ENCODE data around the gene ZNF653. TPM values are rescaled to one million over a fixed set of nuclear protein-coding genes. Genes with fewer than 3 reads are reported as not detected.
"Not testable (repeated sequence)": the region's sequence is repeated elsewhere in the genome, so short reads cannot be mapped to it uniquely, and the experiment has no call there.

ZNF653 gene
- total RNA-seq, 1 donor: 2.9 TPM

DNA sequence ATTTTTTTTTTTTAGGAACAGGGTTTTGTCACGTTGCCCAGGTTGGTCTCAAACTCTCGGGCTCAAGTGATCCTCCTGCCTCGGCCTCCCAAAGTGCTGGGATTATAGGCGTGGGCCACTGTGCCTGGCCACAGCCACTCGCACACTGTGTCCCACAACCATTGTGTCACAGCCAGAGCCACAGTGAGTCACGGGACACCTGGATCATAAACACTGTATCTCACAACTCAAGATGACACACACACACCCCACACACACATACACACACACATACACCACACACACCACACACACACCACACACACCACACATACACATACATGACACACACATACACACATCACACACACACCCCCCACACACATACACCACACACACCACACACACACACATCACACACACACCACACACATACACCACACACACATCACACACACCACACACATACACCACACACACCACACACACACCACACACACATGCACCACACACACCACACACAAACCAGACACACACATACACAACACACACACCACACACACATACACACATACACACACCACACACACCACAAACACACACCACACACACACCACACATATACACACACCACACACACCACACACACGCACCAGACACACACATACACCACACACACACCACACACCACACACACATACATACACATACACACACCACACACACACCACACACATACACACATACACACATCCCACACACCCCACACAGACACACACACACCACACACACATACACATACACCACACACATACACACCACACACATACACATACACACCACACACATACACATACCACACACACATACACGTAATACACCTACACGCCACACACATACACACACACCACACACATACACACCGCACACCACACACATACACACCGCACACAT is 41.0 kb downstream of the ZNF653 start:
- H3K79me2 ChIP-seq (ENCODE audit: insufficient read depth, low read length): no peaks in the 10 kb centered on the region
- TF ChIP-seq, protein P1, sequence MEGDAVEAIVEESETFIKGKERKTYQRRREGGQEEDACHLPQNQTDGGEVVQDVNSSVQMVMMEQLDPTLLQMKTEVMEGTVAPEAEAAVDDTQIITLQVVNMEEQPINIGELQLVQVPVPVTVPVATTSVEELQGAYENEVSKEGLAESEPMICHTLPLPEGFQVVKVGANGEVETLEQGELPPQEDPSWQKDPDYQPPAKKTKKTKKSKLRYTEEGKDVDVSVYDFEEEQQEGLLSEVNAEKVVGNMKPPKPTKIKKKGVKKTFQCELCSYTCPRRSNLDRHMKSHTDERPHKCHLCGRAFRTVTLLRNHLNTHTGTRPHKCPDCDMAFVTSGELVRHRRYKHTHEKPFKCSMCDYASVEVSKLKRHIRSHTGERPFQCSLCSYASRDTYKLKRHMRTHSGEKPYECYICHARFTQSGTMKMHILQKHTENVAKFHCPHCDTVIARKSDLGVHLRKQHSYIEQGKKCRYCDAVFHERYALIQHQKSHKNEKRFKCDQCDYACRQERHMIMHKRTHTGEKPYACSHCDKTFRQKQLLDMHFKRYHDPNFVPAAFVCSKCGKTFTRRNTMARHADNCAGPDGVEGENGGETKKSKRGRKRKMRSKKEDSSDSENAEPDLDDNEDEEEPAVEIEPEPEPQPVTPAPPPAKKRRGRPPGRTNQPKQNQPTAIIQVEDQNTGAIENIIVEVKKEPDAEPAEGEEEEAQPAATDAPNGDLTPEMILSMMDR (IDR thresholded peaks at IDR 0.05; ENCODE audit: extremely low read depth, low read depth, low read length): no peak
- DNase-seq (ENCODE audit: insufficient read length, low spot score, missing footprints): no peak
- no peaks in the 10 kb centered on the region for H4K20me1 ChIP-seq (ENCODE audit: insufficient read depth, low read length)
- no peaks in the 10 kb centered on the region for H3K27me3 ChIP-seq (ENCODE audit: insufficient read depth, low read length)
- no peaks in the 10 kb centered on the region for H3K4me1 ChIP-seq (ENCODE audit: insufficient read depth, low read length)
- no peaks in the 10 kb centered on the region for H3K36me3 ChIP-seq (ENCODE audit: insufficient read depth, low read length)
- H3K4me2 ChIP-seq (ENCODE audit: insufficient read depth, low read length): no peak overlapping the region
- no peak overlapping the region for H2AFZ ChIP-seq (ENCODE audit: low read length)
- H3K4me3 ChIP-seq (ENCODE audit: insufficient read depth, low read length): no peak overlapping the region
- H3K27ac ChIP-seq (ENCODE audit: low read depth, low read length): no peak overlapping the region
- no peaks in the 10 kb centered on the region for H3K9me3 ChIP-seq (ENCODE audit: low read depth, low read length)

DNA sequence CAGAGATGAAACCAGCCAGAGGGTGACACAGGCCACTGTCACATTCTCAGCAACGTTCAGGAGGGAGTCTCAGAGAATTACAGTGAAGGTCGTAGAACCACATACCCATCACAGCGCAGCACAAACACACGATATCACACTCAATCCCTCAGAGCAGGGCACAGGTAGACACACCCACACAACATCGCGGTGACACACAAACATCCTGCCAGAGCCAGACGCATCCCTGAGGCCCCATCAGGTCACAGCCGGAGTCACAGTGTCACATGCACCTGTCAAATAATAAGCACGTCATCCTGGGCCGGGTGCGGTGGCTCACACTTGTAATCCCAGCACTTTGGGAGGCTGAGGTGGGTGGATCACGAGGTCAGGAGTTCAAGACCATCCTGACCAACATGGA is 42.2 kb downstream of the ZNF653 start:
- no peaks in the 10 kb centered on the region for H4K20me1 ChIP-seq (ENCODE audit: insufficient read depth, low read length)
- no peaks in the 10 kb centered on the region for H3K27me3 ChIP-seq (ENCODE audit: insufficient read depth, low read length)
- H3K36me3 ChIP-seq (ENCODE audit: insufficient read depth, low read length): no peaks in the 10 kb centered on the region
- no peak overlapping the region for H3K4me2 ChIP-seq (ENCODE audit: insufficient read depth, low read length)
- H3K4me1 ChIP-seq (ENCODE audit: insufficient read depth, low read length): no peaks in the 10 kb centered on the region
- no peaks in the 10 kb centered on the region for H3K79me2 ChIP-seq (ENCODE audit: insufficient read depth, low read length)
- peak; percentile 34 for DNase-seq (ENCODE audit: insufficient read length, low spot score, missing footprints)
- no peak overlapping the region for H3K4me3 ChIP-seq (ENCODE audit: insufficient read depth, low read length)
- no peak overlapping the region for H2AFZ ChIP-seq (ENCODE audit: low read length)
- no peaks in the 10 kb centered on the region for H3K9me3 ChIP-seq (ENCODE audit: low read depth, low read length)
- TF ChIP-seq, protein P1 (IDR thresholded peaks at IDR 0.05; ENCODE audit: extremely low read depth, low read depth, low read length): no peak
- no peak overlapping the region for H3K27ac ChIP-seq (ENCODE audit: low read depth, low read length)

DNA sequence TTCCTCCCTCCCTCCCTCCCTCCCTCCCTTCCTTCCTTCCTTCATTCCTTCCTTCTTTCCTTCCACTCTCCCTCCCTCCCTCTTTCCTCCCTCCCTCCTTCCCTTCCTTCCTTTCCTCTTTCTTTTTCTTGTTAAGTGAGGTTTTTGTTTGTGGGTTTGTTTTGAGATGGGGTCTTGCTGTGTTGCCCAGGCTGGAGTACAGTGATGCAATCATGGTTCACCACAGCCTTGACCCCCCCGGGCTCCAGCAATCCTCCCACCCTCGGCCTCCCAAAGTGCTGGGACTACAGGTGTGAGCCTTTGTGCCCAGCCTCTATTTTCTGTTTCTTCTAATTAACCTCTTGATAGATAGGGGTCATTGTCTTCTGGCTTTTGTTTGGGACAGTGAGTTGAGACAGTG is 44.2 kb downstream of the ZNF653 start:
- H3K4me1 ChIP-seq (ENCODE audit: insufficient read depth, low read length): no peaks in the 10 kb centered on the region
- no peaks in the 10 kb centered on the region for H3K36me3 ChIP-seq (ENCODE audit: insufficient read depth, low read length)
- H3K4me3 ChIP-seq (ENCODE audit: insufficient read depth, low read length): no peak overlapping the region
- no peak for DNase-seq (ENCODE audit: insufficient read length, low spot score, missing footprints)
- no peaks in the 10 kb centered on the region for H3K27me3 ChIP-seq (ENCODE audit: insufficient read depth, low read length)
- no peak overlapping the region for H2AFZ ChIP-seq (ENCODE audit: low read length)
- H3K4me2 ChIP-seq (ENCODE audit: insufficient read depth, low read length): no peak overlapping the region
- no peaks in the 10 kb centered on the region for H3K9me3 ChIP-seq (ENCODE audit: low read depth, low read length)
- H4K20me1 ChIP-seq (ENCODE audit: insufficient read depth, low read length): no peaks in the 10 kb centered on the region
- no peaks in the 10 kb centered on the region for H3K79me2 ChIP-seq (ENCODE audit: insufficient read depth, low read length)
- TF ChIP-seq, protein P1 (IDR thresholded peaks at IDR 0.05; ENCODE audit: extremely low read depth, low read depth, low read length): no peak
- H3K27ac ChIP-seq (ENCODE audit: low read depth, low read length): no peak overlapping the region

DNA sequence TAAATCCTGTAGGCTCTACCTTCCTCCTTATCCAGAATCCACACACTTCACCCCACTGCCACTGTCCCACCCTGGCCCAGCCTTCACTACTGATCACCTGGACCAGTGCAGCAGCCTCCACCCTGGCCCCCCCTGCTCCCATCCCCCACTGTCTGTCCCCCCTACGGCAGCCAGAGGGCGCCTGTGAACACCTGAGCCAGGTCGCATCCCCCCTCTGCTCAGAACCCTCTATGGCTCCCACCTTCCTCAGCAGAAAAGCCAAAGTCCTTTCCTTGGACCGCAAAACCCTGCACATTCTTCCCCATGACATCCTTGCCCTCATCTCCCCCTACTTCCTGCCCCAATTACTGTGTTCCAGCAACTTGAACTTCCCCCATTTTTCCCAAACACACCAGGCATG is 45.4 kb downstream of the ZNF653 start:
- peak; percentile 61 for DNase-seq (ENCODE audit: insufficient read length, low spot score, missing footprints)
- no peak overlapping the region for H3K4me2 ChIP-seq (ENCODE audit: insufficient read depth, low read length)
- H2AFZ ChIP-seq (ENCODE audit: low read length): no peak overlapping the region
- TF ChIP-seq, protein P1 (IDR thresholded peaks at IDR 0.05; ENCODE audit: extremely low read depth, low read depth, low read length): no peak
- no peaks in the 10 kb centered on the region for H3K9me3 ChIP-seq (ENCODE audit: low read depth, low read length)
- H3K79me2 ChIP-seq (ENCODE audit: insufficient read depth, low read length): no peaks in the 10 kb centered on the region
- no peaks in the 10 kb centered on the region for H4K20me1 ChIP-seq (ENCODE audit: insufficient read depth, low read length)
- H3K27ac ChIP-seq (ENCODE audit: low read depth, low read length): no peak overlapping the region
- H3K27me3 ChIP-seq (ENCODE audit: insufficient read depth, low read length): no peaks in the 10 kb centered on the region
- H3K4me3 ChIP-seq (ENCODE audit: insufficient read depth, low read length): no peak overlapping the region
- no peaks in the 10 kb centered on the region for H3K36me3 ChIP-seq (ENCODE audit: insufficient read depth, low read length)
- H3K4me1 ChIP-seq (ENCODE audit: insufficient read depth, low read length): no peaks in the 10 kb centered on the region

DNA sequence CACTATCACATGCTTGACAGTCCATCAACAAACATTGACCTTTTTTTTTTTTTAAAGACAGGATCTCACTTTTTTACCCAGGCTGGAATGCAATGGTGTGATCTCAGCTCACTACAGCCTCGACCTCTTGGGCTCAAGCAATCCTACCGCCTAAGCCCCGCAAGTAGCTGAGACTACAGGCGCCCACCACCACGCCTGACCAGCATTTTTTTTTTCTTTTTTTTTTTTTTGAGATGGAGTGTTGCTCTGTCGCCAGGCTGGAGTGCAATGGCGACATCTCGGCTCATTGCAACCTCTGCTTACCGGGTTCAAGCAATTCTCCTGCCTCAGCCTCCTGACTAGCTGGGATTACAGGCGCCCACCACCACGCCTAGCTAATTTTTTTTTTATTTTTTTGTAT is 46.7 kb downstream of the ZNF653 start:
- not testable (repeated sequence) for H3K9me3 ChIP-seq (ENCODE audit: low read depth, low read length); H3K4me2 ChIP-seq (ENCODE audit: insufficient read depth, low read length); H3K4me1 ChIP-seq (ENCODE audit: insufficient read depth, low read length); H3K4me3 ChIP-seq (ENCODE audit: insufficient read depth, low read length); H3K36me3 ChIP-seq (ENCODE audit: insufficient read depth, low read length); H2AFZ ChIP-seq (ENCODE audit: low read length); H3K27me3 ChIP-seq (ENCODE audit: insufficient read depth, low read length); H3K27ac ChIP-seq (ENCODE audit: low read depth, low read length); H3K79me2 ChIP-seq (ENCODE audit: insufficient read depth, low read length); H4K20me1 ChIP-seq (ENCODE audit: insufficient read depth, low read length); DNase-seq (ENCODE audit: insufficient read length, low spot score, missing footprints)
